Retinal pigment epithelial cell (primary cell): Measurements from ENCODE around the gene UGT1A3.

Experiments used
- DNase-seq: peaks from one replicate; pipeline ENCODE4 v3.0.0-alpha.2; 2010; ENCODE audit warnings: low read depth
- H3K4me3 ChIP-seq: 2 replicates; pipeline ENCODE4 v1.5.1; 2011; ENCODE audit warnings: mild to moderate bottlenecking, low read length, control low read depth, moderate library complexity
- TF ChIP-seq, protein P1 (sequence below): conservative IDR thresholded peaks from 2 replicates; pipeline ENCODE4 v1.5.1; 2011; ENCODE audit warnings: low read depth, low read length, control low read depth, inconsistent platforms

Gene UGT1A3

DNA sequence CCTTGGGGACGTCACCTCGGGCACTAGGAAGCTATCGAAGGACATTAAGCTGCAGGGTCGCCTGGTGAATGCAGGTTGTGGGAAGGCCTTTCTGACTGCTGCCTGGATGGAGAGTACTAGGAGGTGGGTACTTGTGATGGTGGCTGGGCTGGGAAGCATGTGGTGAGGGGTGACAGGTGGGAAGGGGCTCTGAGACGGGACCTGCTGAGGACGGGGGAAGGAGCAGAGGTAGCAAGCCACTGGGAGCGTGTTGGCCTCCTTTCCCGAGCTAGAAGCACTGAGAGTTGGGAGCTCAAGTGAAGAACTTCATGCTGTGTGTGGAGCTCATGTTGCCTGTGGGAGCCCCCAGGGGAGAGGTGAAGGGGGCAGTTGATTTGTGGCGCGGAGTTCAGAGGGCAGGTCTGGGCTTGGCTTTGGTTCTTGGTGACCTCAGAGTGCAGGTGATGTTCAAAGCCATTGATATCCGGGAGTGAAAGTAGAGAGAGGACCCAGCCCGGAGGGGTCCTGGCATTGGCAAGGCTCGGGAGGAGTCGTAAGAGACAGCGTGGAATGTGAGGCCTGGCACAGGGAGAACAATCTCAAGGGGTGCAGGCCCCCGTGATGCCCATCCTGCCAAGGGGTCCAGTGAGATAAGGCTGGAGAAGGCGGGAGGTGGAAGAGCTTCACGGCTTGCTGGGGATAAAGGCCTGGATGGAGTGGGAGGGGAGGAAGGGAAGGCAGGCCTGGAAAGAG lies 62.5 kb downstream of the UGT1A3 start:
- no peak overlapping the region for H3K4me3 ChIP-seq
- DNase-seq = no peak
- TF ChIP-seq, protein P1, sequence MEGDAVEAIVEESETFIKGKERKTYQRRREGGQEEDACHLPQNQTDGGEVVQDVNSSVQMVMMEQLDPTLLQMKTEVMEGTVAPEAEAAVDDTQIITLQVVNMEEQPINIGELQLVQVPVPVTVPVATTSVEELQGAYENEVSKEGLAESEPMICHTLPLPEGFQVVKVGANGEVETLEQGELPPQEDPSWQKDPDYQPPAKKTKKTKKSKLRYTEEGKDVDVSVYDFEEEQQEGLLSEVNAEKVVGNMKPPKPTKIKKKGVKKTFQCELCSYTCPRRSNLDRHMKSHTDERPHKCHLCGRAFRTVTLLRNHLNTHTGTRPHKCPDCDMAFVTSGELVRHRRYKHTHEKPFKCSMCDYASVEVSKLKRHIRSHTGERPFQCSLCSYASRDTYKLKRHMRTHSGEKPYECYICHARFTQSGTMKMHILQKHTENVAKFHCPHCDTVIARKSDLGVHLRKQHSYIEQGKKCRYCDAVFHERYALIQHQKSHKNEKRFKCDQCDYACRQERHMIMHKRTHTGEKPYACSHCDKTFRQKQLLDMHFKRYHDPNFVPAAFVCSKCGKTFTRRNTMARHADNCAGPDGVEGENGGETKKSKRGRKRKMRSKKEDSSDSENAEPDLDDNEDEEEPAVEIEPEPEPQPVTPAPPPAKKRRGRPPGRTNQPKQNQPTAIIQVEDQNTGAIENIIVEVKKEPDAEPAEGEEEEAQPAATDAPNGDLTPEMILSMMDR = no peak

DNA sequence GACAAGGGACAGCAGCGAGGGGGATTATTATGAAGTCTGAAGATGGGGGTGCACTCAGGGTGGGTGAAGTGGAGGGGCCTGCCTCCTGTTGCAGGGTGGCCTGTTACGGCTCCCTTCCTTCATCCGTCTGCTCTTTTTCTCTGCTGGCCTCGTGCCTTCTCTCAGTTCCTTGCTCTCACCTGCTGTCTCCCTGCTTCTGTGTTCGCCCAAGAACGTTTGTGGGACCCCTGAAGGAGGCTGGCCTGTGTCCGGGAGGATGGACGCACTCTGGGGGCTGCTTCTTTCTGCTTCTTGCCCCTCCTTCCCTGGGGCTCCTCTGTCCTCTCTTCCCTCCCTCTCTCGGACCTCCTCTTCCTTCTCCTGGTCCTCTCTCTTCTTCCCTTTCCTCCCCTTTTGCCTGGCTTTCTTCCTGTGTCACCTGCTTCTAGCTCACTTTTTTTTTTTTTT lies 63.1 kb downstream of the UGT1A3 start:
- TF ChIP-seq, protein P1 = no peak
- H3K4me3 ChIP-seq = no peak overlapping the region
- DNase-seq = no peak

DNA sequence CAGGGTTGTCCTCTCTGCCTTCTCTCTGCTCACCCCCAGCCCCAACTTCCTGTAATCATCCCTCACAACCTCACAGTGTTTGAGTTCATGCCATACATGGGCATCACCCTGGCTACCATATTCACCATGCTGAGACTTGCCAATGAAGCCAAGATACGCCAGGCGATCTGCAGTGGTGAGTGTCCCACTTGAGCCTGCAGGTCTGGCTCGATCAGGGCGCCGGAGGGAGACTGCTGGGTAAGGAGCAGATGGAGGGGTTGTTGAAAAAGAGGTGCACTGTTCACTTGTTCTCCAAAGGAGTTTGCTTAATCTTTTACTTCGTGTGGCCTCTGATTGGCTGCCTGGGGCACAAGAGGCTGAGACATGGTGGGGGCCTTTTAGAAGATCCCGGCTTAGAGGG lies 63.9 kb downstream of the UGT1A3 start:
- TF ChIP-seq, protein P1 = no peak
- no peak for DNase-seq
- no peak overlapping the region for H3K4me3 ChIP-seq

DNA sequence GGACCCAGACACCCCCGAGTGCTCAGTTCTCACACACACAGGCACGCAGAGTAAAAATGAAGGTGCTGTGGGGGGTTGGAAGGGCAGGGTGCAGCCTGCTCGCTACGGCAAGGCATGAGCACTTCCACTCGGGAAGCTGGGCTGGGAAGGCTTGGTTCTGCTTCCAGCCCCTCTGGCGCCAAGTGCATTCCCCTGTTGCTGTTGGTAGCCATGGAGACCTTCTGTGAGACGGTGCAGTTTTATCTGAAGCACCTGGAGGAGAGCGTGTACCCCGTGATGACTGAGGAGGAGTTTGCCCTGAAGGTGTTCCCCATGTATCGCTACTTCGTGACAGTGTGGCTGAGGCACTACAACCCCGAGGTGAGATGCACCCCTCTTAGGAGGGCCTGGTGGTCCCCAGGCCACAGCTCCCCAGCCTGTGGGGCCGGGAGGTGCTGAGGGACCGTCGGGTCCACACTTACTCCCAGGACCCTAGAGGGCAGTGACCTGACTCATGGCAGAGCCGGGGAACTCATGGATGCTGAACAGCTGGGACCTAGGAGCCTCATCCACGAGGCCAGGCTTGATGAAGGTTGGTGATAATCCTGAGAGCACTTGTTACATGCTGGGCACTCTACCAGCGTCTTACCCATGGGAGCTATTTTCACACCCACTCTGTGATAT lies 64.8 kb downstream of the UGT1A3 start:
- no peak for DNase-seq
- H3K4me3 ChIP-seq = no peak overlapping the region
- TF ChIP-seq, protein P1 = no peak

DNA sequence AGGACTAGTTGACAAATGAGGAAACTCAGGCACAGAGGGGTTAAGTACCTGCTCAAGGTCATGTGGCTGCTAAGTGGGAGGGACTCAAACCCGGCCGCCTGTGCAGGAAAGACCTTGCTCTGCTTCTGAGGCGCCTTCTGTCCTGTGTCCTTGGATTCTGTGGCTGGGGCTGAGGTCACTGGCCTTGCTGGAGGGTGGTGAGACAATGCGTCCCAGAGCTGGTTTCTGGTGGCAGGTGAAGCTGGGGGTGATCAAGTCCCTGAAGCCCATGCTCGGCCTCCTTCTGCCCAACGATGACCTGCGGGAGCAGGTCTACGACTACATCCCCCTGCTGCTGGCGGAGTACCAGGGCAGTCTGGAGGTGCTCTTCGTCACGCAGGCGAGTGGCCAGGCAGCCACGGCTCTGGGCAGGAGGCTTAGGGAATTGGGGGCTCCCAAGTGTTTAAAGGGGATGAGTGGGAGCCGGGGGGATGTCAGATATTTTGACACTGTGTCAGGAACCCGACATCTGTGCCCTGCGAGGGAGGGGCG lies 65.4 kb downstream of the UGT1A3 start:
- no peak overlapping the region for H3K4me3 ChIP-seq
- TF ChIP-seq, protein P1 = no peak
- no peak for DNase-seq

DNA sequence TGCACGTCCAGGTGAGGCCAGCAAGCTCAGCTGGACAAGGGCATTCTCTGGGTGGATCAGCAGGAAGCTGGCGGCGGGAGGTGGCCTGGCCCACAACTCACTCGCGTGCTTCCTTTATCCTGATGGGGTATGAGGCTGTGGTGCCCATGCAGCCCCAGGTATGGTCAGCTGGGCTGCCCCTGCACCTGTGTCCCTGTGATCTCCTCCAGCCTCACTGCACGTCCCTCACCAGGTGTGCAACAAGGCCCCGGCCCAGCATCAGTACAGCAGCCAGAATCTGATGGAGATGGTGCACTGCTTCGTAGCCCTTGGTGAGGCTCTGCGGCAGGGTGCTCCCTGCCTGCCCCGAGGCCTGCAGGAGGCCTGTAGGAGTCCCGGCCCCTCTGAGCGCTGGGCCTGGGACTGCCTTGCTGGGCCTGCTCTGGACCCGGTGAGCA lies 66.9 kb downstream of the UGT1A3 start:
- no peak for DNase-seq
- no peak overlapping the region for H3K4me3 ChIP-seq
- TF ChIP-seq, protein P1 = no peak

DNA sequence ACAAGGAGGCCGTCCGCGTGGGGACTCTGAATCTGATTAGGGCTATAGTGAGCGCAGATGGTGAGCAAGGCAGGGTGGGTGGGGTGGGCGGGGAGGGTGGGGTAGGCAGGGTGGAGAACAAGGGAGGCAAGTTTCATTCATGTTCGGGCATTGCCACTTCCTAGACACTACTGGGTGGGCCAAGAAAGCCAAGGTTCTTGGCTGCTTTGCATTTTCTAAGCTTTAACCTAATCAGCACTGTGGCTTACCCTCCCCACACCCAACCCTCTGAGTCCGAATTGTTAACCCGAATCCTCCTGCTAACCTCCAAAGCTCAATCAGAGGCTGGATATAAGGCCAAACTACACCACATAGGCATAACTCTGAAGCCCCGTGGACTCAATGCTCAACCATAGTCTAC lies 67.4 kb downstream of the UGT1A3 start:
- no peak overlapping the region for H3K4me3 ChIP-seq
- TF ChIP-seq, protein P1 = no peak
- DNase-seq = no peak
